Astrocyte of the hippocampus (primary cell): ENCODE data around the gene E2F8.
"Not testable (repeated sequence)": the region's sequence is repeated elsewhere in the genome, so short reads cannot be mapped to it uniquely, and the experiment has no call there.

Experiments used
- DNase-seq: peaks from one replicate; pipeline ENCODE4 v3.0.0; 2011; ENCODE audit warnings: low read depth, low spot score

The E2F8 gene, protein sequence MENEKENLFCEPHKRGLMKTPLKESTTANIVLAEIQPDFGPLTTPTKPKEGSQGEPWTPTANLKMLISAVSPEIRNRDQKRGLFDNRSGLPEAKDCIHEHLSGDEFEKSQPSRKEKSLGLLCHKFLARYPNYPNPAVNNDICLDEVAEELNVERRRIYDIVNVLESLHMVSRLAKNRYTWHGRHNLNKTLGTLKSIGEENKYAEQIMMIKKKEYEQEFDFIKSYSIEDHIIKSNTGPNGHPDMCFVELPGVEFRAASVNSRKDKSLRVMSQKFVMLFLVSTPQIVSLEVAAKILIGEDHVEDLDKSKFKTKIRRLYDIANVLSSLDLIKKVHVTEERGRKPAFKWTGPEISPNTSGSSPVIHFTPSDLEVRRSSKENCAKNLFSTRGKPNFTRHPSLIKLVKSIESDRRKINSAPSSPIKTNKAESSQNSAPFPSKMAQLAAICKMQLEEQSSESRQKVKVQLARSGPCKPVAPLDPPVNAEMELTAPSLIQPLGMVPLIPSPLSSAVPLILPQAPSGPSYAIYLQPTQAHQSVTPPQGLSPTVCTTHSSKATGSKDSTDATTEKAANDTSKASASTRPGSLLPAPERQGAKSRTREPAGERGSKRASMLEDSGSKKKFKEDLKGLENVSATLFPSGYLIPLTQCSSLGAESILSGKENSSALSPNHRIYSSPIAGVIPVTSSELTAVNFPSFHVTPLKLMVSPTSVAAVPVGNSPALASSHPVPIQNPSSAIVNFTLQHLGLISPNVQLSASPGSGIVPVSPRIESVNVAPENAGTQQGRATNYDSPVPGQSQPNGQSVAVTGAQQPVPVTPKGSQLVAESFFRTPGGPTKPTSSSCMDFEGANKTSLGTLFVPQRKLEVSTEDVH

DNA sequence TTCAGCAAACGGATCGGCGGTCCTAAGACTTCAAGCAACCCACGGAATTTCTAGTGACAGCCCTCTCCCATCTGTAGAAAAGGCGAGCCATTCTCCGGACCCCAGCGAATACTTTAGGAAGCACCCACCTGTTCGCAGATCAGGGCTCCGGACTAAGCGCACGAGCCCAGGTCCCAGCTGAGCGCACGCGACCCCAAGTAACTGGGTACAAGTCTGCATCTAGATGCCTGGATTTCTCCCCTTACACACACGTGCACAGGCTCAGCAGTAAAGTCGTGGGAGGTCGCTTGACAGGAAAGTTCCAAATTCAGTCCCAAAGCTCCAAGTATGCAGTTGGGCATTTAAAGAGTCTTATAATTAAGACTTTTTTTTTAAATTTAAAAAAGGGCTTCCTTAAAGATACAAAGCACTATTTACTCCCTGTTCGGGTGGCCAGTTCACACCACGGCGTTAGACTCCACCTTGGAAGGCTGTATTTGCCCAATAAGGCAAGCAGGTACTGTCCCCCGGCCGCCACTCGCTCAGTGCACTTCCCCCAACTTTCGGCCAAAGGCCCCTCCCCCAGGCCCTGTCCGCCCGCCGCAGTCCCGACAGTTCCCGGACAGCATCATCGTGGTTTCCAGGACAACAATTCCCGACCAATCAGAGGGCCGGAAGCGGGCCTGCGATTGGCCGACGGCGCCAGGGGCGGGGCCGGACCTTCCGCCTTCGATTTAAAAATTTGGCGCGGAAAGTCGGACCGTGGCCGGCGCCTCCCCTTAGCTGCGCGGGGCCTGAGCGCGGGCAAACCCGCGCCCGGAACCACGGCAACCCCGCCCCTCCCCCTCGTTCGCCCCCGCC, at the start of gene E2F8:
Gene E2F8, minus strand, starts transcription at position 526 of the 840 bp plus-strand sequence. CDS start 824 bp downstream, outside the sequence.
- DNase-seq = peak; percentile 98

DNA sequence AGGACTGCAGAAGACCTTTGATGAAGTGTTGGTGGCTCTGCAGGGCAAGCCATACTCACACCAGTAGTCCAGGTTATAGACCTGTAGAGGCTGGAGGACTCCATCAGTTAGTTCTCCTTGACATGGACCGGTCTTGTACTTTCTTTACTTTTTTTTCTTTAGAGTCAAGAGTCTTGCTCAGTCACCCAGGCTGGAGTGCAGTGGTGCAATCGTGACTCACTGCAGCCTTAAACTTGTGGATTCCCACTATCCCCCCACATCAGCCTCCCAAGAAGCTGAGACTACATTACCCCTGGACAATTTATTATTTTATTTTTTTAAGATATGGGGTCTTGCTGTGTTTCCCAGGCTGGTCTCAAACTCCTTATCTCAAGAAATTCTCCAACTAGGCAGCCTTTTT, 49.6 kb upstream of the E2F8 start:
- DNase-seq = no peak

DNA sequence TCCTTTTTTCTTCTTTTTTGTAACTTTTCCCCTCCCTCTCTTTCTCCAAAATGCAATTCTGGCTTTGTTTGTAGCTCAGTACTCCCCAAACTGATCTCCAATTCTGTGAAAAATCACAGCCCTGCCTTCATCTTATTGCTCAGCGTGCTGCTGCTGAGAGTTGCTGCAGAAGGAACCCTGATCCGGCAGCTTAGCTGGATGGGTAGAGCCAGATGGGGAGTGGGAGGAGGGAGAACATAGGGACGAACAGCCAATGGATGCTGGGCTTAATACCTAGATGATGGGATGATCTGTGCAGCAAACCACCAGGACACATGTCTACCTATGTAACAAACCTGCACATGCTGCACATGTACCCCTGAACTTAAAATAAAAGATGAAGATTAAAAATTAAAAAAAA, 47.5 kb upstream of the E2F8 start:
- DNase-seq = no peak

DNA sequence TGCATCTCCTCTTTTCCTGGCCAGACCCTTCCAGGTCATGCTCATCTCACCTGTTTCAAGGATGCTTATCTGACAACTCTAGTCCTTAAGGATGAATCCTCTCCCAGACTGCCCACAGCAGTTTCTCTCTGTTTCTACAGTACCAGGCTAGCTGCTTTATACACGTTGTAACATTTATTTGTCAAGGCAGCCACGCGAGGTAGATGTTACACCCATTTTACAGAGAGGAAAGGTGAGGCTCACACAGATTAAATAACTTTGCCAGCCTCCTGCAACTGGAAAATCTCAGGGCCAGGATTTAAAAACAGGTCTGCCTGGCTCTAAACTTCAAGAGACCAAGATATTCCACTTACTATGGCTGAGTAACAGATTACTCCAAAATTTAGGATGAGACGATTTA, 45.7 kb upstream of the E2F8 start:
- DNase-seq = no peak

DNA sequence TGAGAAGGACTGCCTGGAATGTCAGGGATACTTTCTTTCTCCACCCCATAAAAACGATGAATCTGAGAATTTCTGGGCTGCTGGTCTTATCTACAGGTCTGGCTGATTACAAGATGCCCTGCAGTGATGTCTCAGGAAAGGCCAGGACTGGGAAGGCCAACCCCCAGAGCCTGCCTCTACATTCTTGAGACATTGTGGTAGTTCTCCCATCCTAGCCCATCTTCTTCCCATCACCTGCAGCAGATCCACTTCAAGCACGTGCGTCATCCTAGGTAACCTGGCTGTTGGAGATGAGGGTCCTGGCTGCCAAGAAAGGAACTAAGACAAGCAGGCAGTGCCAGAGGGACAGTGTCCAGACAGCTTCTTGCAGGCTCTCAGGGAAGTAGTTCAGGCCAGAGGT, 44.1 kb upstream of the E2F8 start:
- DNase-seq = no peak

DNA sequence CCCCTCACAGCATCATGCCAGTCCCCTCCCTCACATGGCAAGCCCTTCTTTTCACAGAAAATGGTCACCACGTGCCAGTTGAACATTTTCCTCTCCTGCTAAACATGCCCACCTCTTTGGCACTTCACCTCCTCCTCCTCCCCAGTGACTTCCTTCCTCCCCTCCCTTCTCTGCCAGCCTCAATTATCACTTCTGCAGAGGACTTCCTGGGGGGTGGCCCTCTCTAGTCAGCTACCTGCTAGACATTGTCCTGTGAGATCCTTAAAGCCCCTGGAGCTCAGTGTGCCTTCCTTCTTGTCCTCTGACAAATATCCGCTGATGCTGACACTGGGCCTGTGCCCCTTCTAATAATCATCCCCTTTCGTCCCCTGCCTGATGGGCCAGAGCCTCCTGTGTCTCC, 43.2 kb upstream of the E2F8 start:
- no peak for DNase-seq

DNA sequence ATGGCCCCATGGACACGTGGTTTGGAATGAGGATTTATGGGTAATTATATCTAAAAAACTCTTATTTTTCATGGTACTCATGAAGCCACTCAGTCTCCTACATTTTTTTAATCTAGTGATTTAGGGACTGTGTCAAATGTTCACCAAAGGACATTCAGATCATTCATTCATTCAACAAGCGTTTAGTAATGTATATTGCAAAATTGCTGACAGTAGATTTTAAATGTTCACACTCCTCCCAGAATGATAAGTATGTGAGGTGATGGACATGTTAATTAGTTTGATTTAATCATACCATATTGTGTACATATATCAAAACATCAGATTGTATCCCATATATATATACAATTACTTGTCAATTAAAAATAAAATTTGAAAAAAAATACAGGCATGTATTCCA, 40.8 kb upstream of the E2F8 start:
- DNase-seq = no peak

DNA sequence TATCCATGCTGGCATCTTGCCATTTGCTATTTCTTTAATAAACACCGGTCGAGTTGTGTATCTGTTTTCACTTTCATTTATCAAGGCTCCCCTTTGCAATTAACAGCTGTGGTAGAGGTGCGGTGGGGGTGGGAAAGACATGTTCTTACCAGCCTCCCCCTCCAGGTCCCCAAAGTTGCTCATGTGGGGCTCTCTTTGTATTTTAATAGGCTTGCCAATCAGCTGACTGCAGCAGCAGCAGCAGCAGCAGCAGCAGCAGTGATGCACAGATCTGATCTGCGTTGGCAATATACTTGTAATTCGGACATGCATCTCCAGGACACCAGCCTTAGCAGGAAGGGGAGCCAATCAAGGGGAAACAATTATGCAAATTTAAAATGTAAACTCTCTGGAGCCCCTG, 40.3 kb upstream of the E2F8 start:
- no peak for DNase-seq

DNA sequence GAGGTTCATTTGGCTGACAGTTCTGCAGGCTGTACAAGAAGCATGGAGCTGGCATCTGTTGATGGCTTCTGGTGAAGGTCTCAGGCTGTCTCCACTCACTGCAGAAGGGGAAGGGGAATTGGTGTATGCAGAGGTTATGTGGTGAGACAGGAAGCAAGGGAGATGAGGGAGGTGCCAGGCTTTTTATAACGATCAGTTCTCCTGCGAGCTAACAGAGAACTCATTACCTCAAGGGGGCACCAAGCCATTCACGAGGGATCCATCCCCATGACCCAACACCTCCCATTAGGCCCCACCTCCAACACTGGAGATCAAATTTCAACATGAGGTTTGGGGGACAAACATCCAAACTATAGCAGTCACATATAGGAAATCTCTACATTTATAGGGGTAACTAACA, 38.7 kb upstream of the E2F8 start:
- no peak for DNase-seq

DNA sequence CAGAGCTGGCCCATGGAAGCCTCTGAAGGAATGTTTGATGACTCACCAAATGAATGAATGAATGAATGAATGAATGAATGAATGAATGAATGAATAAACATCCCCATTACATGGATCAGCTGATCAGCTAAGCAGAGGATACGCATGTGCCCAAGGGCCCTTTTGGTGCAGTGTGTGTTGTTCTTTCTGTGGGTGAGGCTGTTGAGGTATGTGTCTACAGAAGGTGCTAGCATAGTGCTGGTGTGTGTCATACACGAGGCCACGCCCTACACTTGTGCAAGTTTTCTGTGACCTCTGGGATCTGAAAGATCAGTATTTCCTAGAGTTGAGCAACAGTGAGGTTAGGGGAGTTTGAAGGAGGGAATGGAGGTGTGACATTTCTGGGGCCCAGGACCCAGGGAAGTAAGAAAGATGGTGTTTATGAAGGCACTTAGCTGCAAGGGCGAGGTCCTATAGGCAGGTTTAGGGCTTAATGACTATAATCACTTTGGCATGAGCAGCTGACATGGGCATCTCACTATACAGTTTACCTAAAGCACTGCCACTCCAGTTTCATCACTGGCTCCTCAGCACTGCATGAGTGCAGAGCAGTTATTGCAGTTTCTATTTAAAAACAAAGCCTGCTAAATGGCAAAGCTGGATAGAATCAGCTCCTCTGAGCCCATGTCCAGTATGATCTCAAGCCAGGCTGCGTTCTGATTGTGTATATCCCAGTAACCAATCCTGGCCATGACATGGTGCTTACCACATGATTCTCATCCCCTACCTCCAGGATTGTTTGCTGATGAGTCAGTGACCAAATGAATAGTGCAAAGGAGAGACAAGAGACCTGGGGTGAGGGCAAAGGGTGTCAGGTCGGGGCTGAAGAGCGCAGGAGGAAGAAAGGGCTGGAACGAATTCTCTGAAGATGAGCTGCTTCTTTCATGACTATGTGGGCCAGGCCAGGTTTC, 36.4 kb upstream of the E2F8 start:
- DNase-seq = peak; percentile 27

DNA sequence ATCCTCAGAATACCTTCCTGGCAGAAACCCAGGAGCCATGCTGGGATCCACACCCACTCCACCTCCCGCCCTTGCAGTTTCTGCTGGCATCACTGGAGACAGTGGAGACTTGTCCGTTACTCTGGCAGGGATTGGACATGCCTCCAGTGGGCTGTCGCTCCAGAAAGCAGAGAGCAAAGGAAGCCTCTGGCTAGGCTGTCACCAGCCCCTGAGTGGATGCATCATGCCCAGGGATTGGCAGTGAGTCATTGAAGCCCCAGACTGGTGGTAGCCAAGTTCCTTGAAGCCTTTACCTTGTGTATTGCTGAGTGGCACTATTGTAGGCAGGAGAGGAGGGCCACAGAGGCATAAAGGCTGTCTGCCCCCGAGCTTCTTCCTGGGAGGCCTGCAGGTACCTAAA, 34.8 kb upstream of the E2F8 start:
- DNase-seq = peak; percentile 30

DNA sequence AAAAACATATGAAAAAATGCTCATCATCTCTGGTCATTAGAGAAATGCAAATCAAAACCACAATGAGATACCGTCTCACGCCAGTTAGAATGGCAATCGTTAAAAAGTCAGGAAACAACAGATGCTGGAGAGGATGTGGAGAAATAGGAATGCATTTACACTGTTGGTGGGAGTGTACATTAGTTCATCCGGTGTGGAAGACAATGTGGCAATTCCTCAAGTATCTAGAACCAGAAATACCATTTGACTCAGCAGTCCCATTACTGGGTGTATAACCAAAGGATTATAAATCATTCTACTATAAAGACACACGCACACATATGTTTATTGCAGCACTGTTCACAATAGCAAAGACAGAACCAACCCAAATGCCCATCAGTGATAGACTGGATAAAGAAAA, 32.5 kb upstream of the E2F8 start:
- not testable (repeated sequence) for DNase-seq

DNA sequence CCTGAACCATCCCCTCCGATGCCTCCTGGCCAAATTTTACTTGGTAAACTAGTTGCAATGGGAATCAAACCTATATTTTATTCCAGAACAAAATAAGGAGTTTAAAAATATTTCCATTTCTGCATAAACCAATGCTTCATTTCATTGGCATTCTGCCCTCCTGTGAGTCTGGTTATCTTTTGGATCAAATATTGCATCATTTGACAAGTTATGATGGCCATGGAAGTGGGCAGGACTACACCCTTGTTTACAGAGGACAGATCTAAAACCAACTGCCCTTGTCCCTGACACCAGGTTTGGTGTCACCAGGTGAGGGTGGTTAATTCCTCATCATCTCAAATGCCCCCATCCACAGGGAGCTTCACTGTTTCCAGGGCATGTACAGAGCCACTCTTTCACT, 28.2 kb upstream of the E2F8 start:
- DNase-seq = no peak

DNA sequence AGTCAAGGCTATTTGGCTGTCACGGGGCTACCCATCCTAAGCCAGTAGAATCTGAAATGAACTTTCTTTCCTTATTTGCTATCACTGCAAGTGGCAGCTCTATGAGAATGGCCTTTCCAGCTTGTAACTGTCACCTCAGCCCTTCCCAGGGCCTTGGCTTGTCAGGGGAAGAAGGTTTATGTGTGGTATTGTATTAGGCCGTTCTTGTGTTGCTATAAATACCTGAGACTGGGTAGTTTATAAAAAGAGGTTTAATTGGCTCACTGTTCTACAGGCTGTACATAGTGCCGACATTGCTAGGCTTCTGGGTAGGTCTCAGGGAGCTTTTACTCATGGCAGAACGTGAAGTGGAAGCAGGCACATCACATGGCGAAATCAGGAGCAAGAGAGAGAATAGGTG, 26.8 kb upstream of the E2F8 start:
- no peak for DNase-seq

DNA sequence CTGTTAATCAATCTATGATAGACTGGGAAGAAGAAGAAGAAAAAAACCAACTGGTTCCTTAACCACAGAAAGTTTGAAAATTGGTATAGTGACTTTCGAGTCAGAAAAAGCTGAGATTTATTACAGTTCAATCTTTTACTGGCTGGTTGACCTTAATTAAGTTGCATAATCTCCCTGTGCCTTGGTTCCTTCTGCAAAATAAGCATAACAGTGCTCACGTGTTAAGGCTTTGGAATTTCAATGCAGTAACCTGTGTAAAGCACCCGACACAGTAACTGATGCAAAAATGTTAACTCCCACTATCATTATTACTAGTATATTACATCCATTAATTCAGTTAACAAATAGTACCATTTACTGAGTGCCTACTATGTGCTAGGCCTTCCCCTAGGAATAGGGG, 22.6 kb upstream of the E2F8 start:
- no peak for DNase-seq

DNA sequence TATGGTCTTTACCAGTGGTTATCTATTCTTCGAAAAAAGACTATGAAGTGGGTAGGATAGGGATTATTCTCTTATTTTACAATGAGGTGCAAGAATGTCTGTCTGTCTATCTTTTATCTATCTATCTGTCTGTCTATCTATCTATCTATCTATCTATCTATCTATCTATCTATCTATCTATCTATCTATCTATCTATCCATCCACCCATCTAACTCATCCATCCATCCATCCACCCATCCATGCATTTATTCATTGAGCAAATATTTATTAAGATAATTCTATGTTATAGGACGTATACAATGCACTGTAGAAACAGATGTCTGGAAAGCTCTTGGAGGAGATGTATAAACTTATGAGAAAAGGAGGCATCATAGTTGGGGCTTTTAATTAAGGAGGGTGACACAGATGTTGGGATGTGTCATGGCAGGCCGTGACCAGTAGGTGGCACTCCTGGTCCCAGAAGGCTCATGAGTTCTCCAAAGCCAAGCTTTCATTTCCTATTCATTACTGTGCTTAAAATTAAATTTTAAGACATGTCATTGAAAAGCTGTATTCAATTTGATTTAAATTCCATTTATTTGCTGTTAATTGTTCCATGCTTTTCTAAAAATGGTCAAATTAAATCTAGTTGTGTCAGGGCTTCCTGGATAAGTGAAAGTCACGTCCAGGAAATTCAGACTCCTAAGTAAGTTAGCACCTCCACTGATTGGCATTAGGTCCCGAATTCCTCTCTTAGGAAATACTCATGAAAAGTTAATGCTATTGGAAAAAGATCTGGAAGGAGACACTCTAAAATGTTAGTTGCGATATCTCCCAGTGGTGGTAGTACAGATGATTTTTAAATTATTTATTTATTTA, 19.0 kb upstream of the E2F8 start:
- peak; percentile 76 for DNase-seq

DNA sequence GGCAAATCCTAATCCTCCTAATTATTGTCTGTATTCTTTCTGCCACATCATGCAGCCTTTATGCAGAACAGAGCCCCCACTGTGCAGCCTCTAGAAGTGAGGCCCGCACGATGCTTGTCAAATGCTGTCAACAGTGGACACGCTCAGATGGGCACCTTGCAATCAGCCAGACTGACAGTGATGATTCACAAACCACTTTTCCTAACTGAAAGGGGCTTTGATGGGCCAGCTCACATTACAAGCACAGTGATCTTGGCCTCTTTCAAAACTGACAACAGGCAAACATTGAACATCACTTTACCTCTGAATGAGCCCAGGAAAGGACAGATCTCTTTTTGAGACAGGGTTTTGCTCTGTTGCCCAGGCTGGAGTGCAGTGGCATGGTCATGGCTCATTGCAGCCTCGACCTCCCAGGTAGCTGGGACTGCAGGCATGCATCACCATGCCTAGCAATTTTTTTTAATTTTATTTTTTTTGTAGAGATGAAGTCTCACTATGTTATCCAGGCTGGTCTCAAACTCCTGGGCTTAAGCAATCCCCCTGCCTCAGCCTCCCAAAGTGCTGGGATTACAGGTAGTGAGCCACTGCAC, 18.0 kb upstream of the E2F8 start:
- DNase-seq = no peak

DNA sequence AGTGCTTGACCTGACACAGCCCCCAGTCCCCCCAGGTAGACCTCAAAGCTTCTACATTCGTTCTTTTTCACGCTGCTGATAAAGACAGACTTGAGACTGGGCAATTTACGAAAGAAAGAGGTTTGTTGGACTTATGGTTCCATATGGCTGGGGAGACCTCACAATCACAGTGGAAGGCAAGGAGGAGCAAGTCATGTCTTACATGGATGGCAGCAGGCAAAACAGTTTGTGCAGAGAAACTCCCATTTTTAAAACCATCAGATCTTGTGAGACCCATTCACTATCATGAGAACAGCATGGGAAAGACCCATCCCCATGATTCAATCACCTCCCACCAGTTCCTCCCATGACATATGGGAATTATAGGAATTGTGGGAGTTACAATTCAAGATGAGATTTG, 13.7 kb upstream of the E2F8 start:
- DNase-seq = not testable (repeated sequence)

DNA sequence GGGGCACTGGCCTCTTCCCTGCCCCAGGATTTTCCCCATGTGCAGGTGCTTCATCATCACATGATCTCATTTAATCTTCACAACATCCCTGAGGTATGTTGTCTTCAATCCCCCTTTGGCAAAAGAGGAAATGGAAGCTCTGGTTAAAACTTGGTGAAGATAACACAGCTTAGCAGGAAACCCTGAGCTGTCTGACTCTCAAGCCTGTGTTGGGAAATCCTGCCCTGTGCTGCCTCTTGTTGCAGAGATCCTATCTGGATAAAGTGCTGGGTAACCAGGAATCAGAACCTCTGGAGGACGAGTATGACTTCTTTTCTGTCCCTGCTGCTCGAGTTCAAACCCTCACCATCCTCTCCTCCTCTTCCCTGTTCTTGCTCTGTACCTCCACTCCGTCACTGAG, 13.1 kb upstream of the E2F8 start:
- DNase-seq = no peak
